GF-D8 (cell line): ENCODE measurements around the gene ANKRD34B.

Experiments used
- DNase-seq: peaks from one replicate; lab custom pipeline; 2025; lab: John Stamatoyannopoulos, UW

The ANKRD34B gene

GRCh38 chr5:80569086-80569960, 757 bp downstream of the ANKRD34B start:
- DNase-seq = no peak

DNA sequence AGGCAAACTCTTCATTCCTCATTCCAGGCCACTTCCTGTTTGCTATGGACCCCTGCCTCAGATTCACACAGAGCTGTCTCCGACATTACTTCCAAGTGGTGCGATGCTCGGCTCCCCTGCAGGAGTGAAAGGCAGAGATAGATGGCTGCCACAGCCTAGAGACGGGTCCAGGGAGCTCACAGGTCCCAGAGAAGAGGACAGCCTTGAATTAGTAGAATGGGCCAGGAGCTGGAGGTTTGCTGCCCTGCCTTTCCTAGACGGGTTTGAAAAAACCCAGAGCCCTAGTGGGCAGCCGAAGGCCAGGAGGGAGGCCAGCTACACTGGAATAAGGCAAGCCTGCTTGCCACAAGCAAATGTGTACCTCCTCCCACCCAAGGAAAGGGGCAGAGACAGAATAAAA, 1.8 kb downstream of the ANKRD34B start:
- DNase-seq = no peak

- DNase-seq = no peak
These were observed 3.3 kb downstream of the ANKRD34B start for GRCh38 chr5:80566711-80567259.

- no peak for DNase-seq
These were observed 4.8 kb downstream of the ANKRD34B start for GRCh38 chr5:80565330-80565729.

- DNase-seq = no peak
These were observed 10.8 kb downstream of the ANKRD34B start for GRCh38 chr5:80559244-80559643.

GRCh38 chr5:80555099-80555498, 15.0 kb downstream of the ANKRD34B start:
- DNase-seq = no peak

DNA sequence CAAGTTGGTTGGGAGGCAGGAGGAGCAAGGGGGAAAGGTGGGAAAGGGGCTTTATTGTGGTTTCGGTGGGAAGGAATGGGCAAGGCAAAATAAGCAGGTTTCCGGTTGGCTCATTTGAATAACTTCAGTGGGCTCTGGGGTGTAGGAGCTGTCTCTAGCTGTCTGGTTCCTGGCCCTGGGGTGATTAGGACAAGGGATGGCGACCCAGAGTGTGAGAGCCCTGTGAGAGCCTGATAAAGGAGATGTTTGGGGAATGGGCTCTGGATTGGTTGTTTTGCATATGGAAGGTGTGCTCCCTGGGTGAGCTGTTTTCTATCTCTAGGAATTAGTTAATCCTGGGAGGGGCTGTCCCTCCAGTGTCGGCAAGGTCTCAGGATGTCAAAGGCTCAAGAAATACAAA, 15.4 kb downstream of the ANKRD34B start:
- no peak for DNase-seq

GRCh38 chr5:80541392-80541791, 28.7 kb downstream of the ANKRD34B start:
- no peak for DNase-seq

- DNase-seq = no peak
These were observed 29.4 kb downstream of the ANKRD34B start for GRCh38 chr5:80540691-80541090.

- no peak for DNase-seq
These were observed 53.3 kb downstream of the ANKRD34B start for GRCh38 chr5:80516826-80517225.

DNA sequence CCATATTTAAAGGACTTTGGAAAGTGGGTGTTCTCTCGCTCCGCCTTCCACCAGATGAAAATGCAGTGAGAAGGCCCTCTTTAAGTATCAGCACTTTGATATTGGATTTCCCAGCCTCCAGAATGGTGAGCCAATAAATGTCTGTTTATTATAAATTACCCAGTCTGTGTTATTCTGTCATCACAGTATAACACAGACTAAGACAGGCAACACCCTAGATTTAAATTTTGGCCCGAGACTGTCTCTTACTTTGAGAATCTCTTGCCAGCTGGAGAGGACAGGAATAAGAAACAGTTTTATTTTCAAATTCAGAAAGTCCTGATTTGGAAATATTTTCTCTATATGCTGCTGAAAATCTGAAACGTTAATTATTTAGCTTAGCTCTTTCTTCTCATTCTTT, 60.7 kb downstream of the ANKRD34B start:
- DNase-seq = no peak

- no peak for DNase-seq
These were observed 61.2 kb downstream of the ANKRD34B start for GRCh38 chr5:80508844-80509243.

- DNase-seq = no peak
These were observed 62.4 kb downstream of the ANKRD34B start for GRCh38 chr5:80507663-80508062.
